Measurements from ENCODE around the gene RASGRP4. TPM values are rescaled to one million over a fixed set of nuclear protein-coding genes. Genes with fewer than 3 reads are reported as not detected.

RASGRP4 gene
- total and polyA plus RNA-seq, 11 donors: 0.51 to 6.7 (median 1.1) TPM

GRCh38 chr19:38383184-38383583 is 42.8 kb downstream of the RASGRP4 start:
- intact Hi-C loops (cut with DNase I): no loop called here
- 92 to 93% (median 93%) methylated on average over 9 to 10 of the region's 10 CpGs for WGBS, 4 donors
- DNase-seq (no peak), ATAC-seq (no peak)
- Histone ChIP-seq H3K9me3 (no peaks in the 10 kb centered on the region), H3K27ac (no peak overlapping the region), H3K4me1 (peaks cover 0 to 28% (median 16%) of the 10 kb centered on the region in 12 donors), H3K27me3 (peaks cover 0 to 24% (median 0%) of the 10 kb centered on the region in 9 donors), H3K4me3 (no peak overlapping the region), H3K36me3 (peaks cover 11 to 80% (median 69%) of the 10 kb centered on the region in 9 donors)
- TF ChIP-seq, protein P1, sequence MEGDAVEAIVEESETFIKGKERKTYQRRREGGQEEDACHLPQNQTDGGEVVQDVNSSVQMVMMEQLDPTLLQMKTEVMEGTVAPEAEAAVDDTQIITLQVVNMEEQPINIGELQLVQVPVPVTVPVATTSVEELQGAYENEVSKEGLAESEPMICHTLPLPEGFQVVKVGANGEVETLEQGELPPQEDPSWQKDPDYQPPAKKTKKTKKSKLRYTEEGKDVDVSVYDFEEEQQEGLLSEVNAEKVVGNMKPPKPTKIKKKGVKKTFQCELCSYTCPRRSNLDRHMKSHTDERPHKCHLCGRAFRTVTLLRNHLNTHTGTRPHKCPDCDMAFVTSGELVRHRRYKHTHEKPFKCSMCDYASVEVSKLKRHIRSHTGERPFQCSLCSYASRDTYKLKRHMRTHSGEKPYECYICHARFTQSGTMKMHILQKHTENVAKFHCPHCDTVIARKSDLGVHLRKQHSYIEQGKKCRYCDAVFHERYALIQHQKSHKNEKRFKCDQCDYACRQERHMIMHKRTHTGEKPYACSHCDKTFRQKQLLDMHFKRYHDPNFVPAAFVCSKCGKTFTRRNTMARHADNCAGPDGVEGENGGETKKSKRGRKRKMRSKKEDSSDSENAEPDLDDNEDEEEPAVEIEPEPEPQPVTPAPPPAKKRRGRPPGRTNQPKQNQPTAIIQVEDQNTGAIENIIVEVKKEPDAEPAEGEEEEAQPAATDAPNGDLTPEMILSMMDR (IDR thresholded peaks at IDR 0.05): no peak
- TF ChIP-seq POLR2A (IDR thresholded peaks at IDR 0.05): no peak

GRCh38 chr19:38381138-38381537 is 44.9 kb downstream of the RASGRP4 start:
- DNase-seq: no peak
- intact Hi-C loops (cut with DNase I): no loop called here
- Histone ChIP-seq H3K4me1 (peaks cover 0 to 23% (median 12%) of the 10 kb centered on the region in 12 donors), H3K9me3 (no peaks in the 10 kb centered on the region), H3K27ac (no peak overlapping the region), H3K27me3 (peaks cover 0 to 6% (median 0%) of the 10 kb centered on the region in 9 donors), H3K4me3 (no peak overlapping the region), H3K36me3 (peaks cover 11 to 95% (median 86%) of the 10 kb centered on the region in 9 donors)
- no peak for ATAC-seq
- WGBS, 4 donors: 80 to 91% (median 89%) methylated on average over 9 of the region's 9 CpGs
- no peak for TF ChIP-seq POLR2A (IDR thresholded peaks at IDR 0.05)
- TF ChIP-seq, protein P1 (IDR thresholded peaks at IDR 0.05): no peak

- WGBS, 4 donors: 93 to 97% (median 95%) methylated on average over 10 of the region's 10 CpGs
These were observed 47.2 kb downstream of the RASGRP4 start for GRCh38 chr19:38378866-38379265.

GRCh38 chr19:38377052-38377451 is 49.0 kb downstream of the RASGRP4 start:
- H3K27ac ChIP-seq: peak overlapping the region in 2 of 12 donors; percentile 3 to 96
- no peaks in the 10 kb centered on the region for H3K27me3 ChIP-seq
- no peak for TF ChIP-seq POLR2A (IDR thresholded peaks at IDR 0.05)
- TF ChIP-seq, protein P1 (IDR thresholded peaks at IDR 0.05): no peak
- H3K4me1 ChIP-seq: peaks cover 7 to 29% (median 22%) of the 10 kb centered on the region in 12 donors
- ATAC-seq (no peak), DNase-seq (no peak)
- intact Hi-C loops (cut with DNase I): loop anchor here in 1 of 10 donors (5.0 kb wide), 1 partner anchor 40 kb away; the partner anchor contains the start of gene CATSPERG
- H3K36me3 ChIP-seq: peaks cover 11 to 58% (median 52%) of the 10 kb centered on the region in 9 donors
- H3K9me3 ChIP-seq: no peaks in the 10 kb centered on the region
- WGBS, 4 donors: 97 to 99% (median 98%) methylated on average over 4 of the region's 4 CpGs
- H3K4me3 ChIP-seq: no peak overlapping the region

More at GRCh38 chr19:38378866-38379265, 47.2 kb downstream of the RASGRP4 start:
- no peak overlapping the region for H3K4me3 ChIP-seq
- H3K27ac ChIP-seq: no peak overlapping the region
- no peaks in the 10 kb centered on the region for H3K9me3 ChIP-seq
- intact Hi-C loops (cut with DNase I): loop anchor here in 1 of 10 donors (5.0 kb wide), 1 partner anchor 42 kb away; the partner anchor contains the start of gene CATSPERG
- DNase-seq (no peak), ATAC-seq (no peak)
- TF ChIP-seq, protein P1 (IDR thresholded peaks at IDR 0.05): no peak
- H3K36me3 ChIP-seq: peaks cover 11 to 76% (median 70%) of the 10 kb centered on the region in 9 donors
- peaks cover 7 to 29% (median 21%) of the 10 kb centered on the region in 12 donors for H3K4me1 ChIP-seq
- no peaks in the 10 kb centered on the region for H3K27me3 ChIP-seq
